ENCODE data around the gene ZNF324. TPM values are rescaled to one million over a fixed set of nuclear protein-coding genes. Genes with fewer than 3 reads are reported as not detected.

ZNF324 gene
- total and polyA plus RNA-seq, 2 of the 13 experiments (the other 11 are each of a cell fraction or from before 2014, with no cell fraction given) = 1.1 to 4.7 TPM

DNA sequence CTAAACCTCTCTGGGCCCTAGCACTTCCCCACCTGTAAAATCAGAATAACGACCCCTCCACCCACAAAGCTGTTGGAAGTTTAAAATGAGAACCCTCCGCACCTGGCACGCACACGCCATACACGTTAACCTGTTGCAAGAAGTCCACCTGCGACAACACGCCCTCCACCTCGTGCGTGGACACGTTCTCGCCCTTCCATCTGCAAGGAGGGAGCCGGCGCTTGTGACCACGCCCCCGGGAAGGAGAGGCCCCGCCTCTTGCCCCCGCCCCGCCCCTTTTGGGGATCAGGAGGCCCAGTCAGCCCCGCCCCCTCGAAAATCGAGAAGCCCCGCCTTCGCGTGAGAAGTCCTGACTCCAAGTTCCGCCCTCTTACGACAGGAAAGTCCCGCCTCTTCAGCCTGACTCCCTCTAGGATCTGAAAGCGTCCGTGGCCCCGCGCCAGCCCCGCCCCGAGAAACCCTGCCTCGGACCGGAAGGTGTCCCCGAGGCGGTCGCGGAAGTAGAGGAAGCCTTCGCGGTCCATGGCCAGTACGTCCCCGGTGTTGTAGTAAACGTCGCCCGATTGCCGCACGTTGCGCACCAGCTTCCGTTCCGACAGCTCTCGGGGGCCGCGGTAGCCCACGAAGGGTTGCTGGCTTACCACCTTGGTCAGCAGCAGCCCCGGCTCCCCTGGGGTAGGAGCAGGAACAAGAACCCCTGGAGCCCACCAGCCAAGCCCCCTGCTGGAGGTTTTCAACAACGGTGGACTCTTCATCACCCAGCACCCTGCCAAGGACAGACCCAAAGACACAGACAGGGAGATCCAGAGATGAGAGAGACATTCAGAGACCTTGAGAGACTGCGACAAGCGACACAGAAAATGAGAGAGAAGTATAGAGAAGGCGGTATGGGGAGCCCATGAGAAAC is 32.4 kb downstream of the ZNF324 start (continued):
- TF ChIP-seq, protein P1, sequence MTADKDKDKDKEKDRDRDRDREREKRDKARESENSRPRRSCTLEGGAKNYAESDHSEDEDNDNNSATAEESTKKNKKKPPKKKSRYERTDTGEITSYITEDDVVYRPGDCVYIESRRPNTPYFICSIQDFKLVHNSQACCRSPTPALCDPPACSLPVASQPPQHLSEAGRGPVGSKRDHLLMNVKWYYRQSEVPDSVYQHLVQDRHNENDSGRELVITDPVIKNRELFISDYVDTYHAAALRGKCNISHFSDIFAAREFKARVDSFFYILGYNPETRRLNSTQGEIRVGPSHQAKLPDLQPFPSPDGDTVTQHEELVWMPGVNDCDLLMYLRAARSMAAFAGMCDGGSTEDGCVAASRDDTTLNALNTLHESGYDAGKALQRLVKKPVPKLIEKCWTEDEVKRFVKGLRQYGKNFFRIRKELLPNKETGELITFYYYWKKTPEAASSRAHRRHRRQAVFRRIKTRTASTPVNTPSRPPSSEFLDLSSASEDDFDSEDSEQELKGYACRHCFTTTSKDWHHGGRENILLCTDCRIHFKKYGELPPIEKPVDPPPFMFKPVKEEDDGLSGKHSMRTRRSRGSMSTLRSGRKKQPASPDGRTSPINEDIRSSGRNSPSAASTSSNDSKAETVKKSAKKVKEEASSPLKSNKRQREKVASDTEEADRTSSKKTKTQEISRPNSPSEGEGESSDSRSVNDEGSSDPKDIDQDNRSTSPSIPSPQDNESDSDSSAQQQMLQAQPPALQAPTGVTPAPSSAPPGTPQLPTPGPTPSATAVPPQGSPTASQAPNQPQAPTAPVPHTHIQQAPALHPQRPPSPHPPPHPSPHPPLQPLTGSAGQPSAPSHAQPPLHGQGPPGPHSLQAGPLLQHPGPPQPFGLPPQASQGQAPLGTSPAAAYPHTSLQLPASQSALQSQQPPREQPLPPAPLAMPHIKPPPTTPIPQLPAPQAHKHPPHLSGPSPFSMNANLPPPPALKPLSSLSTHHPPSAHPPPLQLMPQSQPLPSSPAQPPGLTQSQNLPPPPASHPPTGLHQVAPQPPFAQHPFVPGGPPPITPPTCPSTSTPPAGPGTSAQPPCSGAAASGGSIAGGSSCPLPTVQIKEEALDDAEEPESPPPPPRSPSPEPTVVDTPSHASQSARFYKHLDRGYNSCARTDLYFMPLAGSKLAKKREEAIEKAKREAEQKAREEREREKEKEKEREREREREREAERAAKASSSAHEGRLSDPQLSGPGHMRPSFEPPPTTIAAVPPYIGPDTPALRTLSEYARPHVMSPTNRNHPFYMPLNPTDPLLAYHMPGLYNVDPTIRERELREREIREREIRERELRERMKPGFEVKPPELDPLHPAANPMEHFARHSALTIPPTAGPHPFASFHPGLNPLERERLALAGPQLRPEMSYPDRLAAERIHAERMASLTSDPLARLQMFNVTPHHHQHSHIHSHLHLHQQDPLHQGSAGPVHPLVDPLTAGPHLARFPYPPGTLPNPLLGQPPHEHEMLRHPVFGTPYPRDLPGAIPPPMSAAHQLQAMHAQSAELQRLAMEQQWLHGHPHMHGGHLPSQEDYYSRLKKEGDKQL (CRISPR knock-in tag; IDR thresholded peaks at IDR 0.05; ENCODE audit: low read depth) = no peak
- TF ChIP-seq ZSCAN31 (CRISPR knock-in tag; IDR thresholded peaks at IDR 0.05; ENCODE audit: low read depth) (peak; percentile 30; the same call in 1 of the 2 replicates), ZNF543 (CRISPR knock-in tag; IDR thresholded peaks at IDR 0.05) (peak; percentile 80; the same call in 1 of the 2 replicates), CBX5 (CRISPR knock-in tag; IDR thresholded peaks at IDR 0.05; ENCODE audit: borderline replicate concordance) (peak; percentile 97), ZZZ3 (CRISPR knock-in tag; IDR thresholded peaks at IDR 0.05; ENCODE audit: borderline replicate concordance) (no peak; the same call in 1 of the 2 replicates), ZNF589 (CRISPR knock-in tag; conservative IDR thresholded peaks at IDR 0.05) (peak; percentile 62; the same call in 1 of the 2 replicates), NCOR1 (IDR thresholded peaks at IDR 0.05; ENCODE audit: borderline replicate concordance, low read length) (peak; percentile 26; the same call in 1 of the 2 replicates), ZNF678 (CRISPR knock-in tag; IDR thresholded peaks at IDR 0.05) (no peak), LCORL (IDR thresholded peaks at IDR 0.05) (no peak), LCORL (CRISPR knock-in tag; IDR thresholded peaks at IDR 0.05) (peak; percentile 89), SCMH1 (CRISPR knock-in tag; IDR thresholded peaks at IDR 0.05; ENCODE audit: borderline replicate concordance) (no peak), NCOA2 (CRISPR knock-in tag; IDR thresholded peaks at IDR 0.05) (peak; percentile 77), NR2F6 (IDR thresholded peaks at IDR 0.05) (peak; percentile 29; the same call in 1 of the 2 replicates), NR2F6 (CRISPR knock-in tag; IDR thresholded peaks at IDR 0.05) (peak; percentile 67; the same call in 1 of the 2 replicates), CBX2 (IDR thresholded peaks at IDR 0.05; ENCODE audit: low read depth, low read length) (no peak), CBX2 (CRISPR knock-in tag; IDR thresholded peaks at IDR 0.05; ENCODE audit: low read depth) (no peak), KDM5B (CRISPR knock-in tag; IDR thresholded peaks at IDR 0.05; ENCODE audit: borderline replicate concordance) (no peak; the same call in 1 of the 2 replicates), ZNF232 (CRISPR knock-in tag; IDR thresholded peaks at IDR 0.05; ENCODE audit: borderline replicate concordance) (0 out of 2 replicates have a peak, but pooled peaks have one; percentile 36)
- TF ChIP-seq, protein P2, sequence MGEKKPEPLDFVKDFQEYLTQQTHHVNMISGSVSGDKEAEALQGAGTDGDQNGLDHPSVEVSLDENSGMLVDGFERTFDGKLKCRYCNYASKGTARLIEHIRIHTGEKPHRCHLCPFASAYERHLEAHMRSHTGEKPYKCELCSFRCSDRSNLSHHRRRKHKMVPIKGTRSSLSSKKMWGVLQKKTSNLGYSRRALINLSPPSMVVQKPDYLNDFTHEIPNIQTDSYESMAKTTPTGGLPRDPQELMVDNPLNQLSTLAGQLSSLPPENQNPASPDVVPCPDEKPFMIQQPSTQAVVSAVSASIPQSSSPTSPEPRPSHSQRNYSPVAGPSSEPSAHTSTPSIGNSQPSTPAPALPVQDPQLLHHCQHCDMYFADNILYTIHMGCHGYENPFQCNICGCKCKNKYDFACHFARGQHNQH (CRISPR knock-in tag; IDR thresholded peaks at IDR 0.05) = peak; percentile 84
- TF ChIP-seq, protein P3, sequence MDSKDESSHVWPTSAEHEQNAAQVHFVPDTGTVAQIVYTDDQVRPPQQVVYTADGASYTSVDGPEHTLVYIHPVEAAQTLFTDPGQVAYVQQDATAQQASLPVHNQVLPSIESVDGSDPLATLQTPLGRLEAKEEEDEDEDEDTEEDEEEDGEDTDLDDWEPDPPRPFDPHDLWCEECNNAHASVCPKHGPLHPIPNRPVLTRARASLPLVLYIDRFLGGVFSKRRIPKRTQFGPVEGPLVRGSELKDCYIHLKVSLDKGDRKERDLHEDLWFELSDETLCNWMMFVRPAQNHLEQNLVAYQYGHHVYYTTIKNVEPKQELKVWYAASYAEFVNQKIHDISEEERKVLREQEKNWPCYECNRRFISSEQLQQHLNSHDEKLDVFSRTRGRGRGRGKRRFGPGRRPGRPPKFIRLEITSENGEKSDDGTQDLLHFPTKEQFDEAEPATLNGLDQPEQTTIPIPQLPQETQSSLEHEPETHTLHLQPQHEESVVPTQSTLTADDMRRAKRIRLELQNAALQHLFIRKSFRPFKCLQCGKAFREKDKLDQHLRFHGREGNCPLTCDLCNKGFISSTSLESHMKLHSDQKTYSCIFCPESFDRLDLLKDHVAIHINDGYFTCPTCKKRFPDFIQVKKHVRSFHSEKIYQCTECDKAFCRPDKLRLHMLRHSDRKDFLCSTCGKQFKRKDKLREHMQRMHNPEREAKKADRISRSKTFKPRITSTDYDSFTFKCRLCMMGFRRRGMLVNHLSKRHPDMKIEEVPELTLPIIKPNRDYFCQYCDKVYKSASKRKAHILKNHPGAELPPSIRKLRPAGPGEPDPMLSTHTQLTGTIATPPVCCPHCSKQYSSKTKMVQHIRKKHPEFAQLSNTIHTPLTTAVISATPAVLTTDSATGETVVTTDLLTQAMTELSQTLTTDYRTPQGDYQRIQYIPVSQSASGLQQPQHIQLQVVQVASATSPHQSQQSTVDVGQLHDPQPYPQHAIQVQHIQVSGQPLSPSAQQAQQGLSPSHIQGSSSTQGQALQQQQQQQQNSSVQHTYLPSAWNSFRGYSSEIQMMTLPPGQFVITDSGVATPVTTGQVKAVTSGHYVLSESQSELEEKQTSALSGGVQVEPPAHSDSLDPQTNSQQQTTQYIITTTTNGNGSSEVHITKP (CRISPR knock-in tag; IDR thresholded peaks at IDR 0.05; ENCODE audit: low read depth) = peak; percentile 15; the same call in 1 of the 2 replicates
